GM18526 (cell line): ENCODE results near the gene MXD3.

Source experiments
- POLR2A ChIP-seq: IDR thresholded peaks from 3 replicates; pipeline ENCODE4 v1.6.1; 2011; ENCODE audit not compliant: insufficient read length; ENCODE audit errors: extremely low read depth

Gene MXD3

GRCh38 chr5:177350776-177351391 lies 39.2 kb upstream of the MXD3 start:
- no peak for TF ChIP-seq POLR2A

- no peak for TF ChIP-seq POLR2A
Measured at GRCh38 chr5:177349762-177350161, 38.1 kb upstream of the MXD3 start.

GRCh38 chr5:177349362-177349647 lies 37.6 kb upstream of the MXD3 start:
- no peak for TF ChIP-seq POLR2A

GRCh38 chr5:177347699-177348098 lies 36.0 kb upstream of the MXD3 start:
- no peak for TF ChIP-seq POLR2A

- TF ChIP-seq POLR2A = no peak
Measured at GRCh38 chr5:177346820-177347219, 35.1 kb upstream of the MXD3 start.

GRCh38 chr5:177344891-177345290 lies 33.2 kb upstream of the MXD3 start:
- TF ChIP-seq POLR2A = no peak

- no peak for TF ChIP-seq POLR2A
Measured at GRCh38 chr5:177343777-177344176, 32.1 kb upstream of the MXD3 start.

- no peak for TF ChIP-seq POLR2A
Measured at GRCh38 chr5:177339107-177339638, 27.5 kb upstream of the MXD3 start.

- no peak for TF ChIP-seq POLR2A
Measured at GRCh38 chr5:177338251-177339106, 26.8 kb upstream of the MXD3 start.

- no peak for TF ChIP-seq POLR2A
Measured at GRCh38 chr5:177336603-177337494, 25.2 kb upstream of the MXD3 start.

GRCh38 chr5:177336112-177336511 lies 24.4 kb upstream of the MXD3 start:
- no peak for TF ChIP-seq POLR2A

- TF ChIP-seq POLR2A = no peak
Measured at GRCh38 chr5:177335701-177336065, 24.0 kb upstream of the MXD3 start.

GRCh38 chr5:177334781-177335700 lies 23.3 kb upstream of the MXD3 start:
- no peak for TF ChIP-seq POLR2A

- TF ChIP-seq POLR2A = no peak
Measured at GRCh38 chr5:177334155-177334551, 22.5 kb upstream of the MXD3 start.
